ENCODE results near the gene FZD10. TPM values are rescaled to one million over a fixed set of nuclear protein-coding genes. Genes with fewer than 3 reads are reported as not detected.

The FZD10 gene
- total RNA-seq, 1 experiment from 2014 or later = not detected

- CTCF ChIA-PET = interaction anchor here (0.6 kb wide), 1 partner anchor 243 kb away, joined by 3 read pairs; no protein-coding TSS in a partner anchor
- no peak overlapping the region for H3K27ac Mint-ChIP-seq (ENCODE audit: low read depth, unreplicated experiment)
- H3K4me3 Mint-ChIP-seq (ENCODE audit: unreplicated experiment) = peak overlapping the region; percentile 65
Observed at GRCh38 chr12:130161261-130162243, 712 bp upstream of the FZD10 start.

GRCh38 chr12:130162745-130163460, 639 bp downstream of the FZD10 start:
- POLR2A ChIA-PET = no interaction called here
- H3K4me1 Mint-ChIP-seq (ENCODE audit: insufficient read depth, unreplicated experiment) = no peaks in the 10 kb centered on the region
- no peak for TF ChIP-seq CTCF (IDR thresholded peaks at IDR 0.05; ENCODE audit: unreplicated experiment)
- H3K4me3 Mint-ChIP-seq (ENCODE audit: unreplicated experiment) = no peak overlapping the region
- no peaks in the 10 kb centered on the region for H3K9me3 Mint-ChIP-seq (ENCODE audit: unreplicated experiment)
- no peak for DNase-seq (ENCODE audit: unreplicated experiment)
- intact Hi-C loops (cut with micrococcal nuclease) = loop anchor here (10.0 kb wide), 1 partner anchor 172 kb away; the partner anchor contains the start of gene PIWIL1
- no peaks in the 10 kb centered on the region for H3K36me3 Mint-ChIP-seq (ENCODE audit: insufficient read depth, unreplicated experiment)
- BruUV-seq (replicated peaks) = no TSS peak
- peaks cover 10% of the 10 kb centered on the region for H3K27me3 Mint-ChIP-seq (ENCODE audit: insufficient read depth, unreplicated experiment)
- CTCF ChIA-PET = interaction anchor here (0.7 kb wide), 1 partner anchor 17 kb away, joined by 4 read pairs; no protein-coding TSS in a partner anchor
- H3K27ac Mint-ChIP-seq (ENCODE audit: low read depth, unreplicated experiment) = no peak overlapping the region

More at GRCh38 chr12:130161261-130162243, 712 bp upstream of the FZD10 start:
- POLR2A ChIA-PET = interaction anchor here (0.6 to 0.7 kb wide), 2 partner anchors 14 to 75 kb away, joined by 4 read pairs; no protein-coding TSS in a partner anchor
- TF ChIP-seq CTCF (IDR thresholded peaks at IDR 0.05; ENCODE audit: unreplicated experiment) = no peak
- no peaks in the 10 kb centered on the region for H3K4me1 Mint-ChIP-seq (ENCODE audit: insufficient read depth, unreplicated experiment)
- intact Hi-C loops (cut with micrococcal nuclease) = loop anchor here (10.0 kb wide), 1 partner anchor 173 kb away; the partner anchor contains the start of gene PIWIL1
- no peak for DNase-seq (ENCODE audit: unreplicated experiment)
- H3K27me3 Mint-ChIP-seq (ENCODE audit: insufficient read depth, unreplicated experiment) = no peaks in the 10 kb centered on the region
- BruUV-seq (replicated peaks) = no TSS peak
- H3K9me3 Mint-ChIP-seq (ENCODE audit: unreplicated experiment) = no peaks in the 10 kb centered on the region
- no peaks in the 10 kb centered on the region for H3K36me3 Mint-ChIP-seq (ENCODE audit: insufficient read depth, unreplicated experiment)

- Mint-ChIP-seq H3K27ac (ENCODE audit: low read depth, unreplicated experiment) (no peak overlapping the region), H3K4me1 (ENCODE audit: insufficient read depth, unreplicated experiment) (no peaks in the 10 kb centered on the region), H3K9me3 (ENCODE audit: unreplicated experiment) (no peaks in the 10 kb centered on the region), H3K4me3 (ENCODE audit: unreplicated experiment) (peak overlapping the region; percentile 24), H3K36me3 (ENCODE audit: insufficient read depth, unreplicated experiment) (no peaks in the 10 kb centered on the region), H3K27me3 (ENCODE audit: insufficient read depth, unreplicated experiment) (peaks cover 16% of the 10 kb centered on the region)
- no peak for DNase-seq (ENCODE audit: unreplicated experiment)
- no peak for TF ChIP-seq CTCF (IDR thresholded peaks at IDR 0.05; ENCODE audit: unreplicated experiment)
- CTCF ChIA-PET = no interaction called here
- POLR2A ChIA-PET = no interaction called here
- BruUV-seq (replicated peaks) = no TSS peak
- intact Hi-C loops (cut with micrococcal nuclease) = loop anchor here (10.0 kb wide), 1 partner anchor 171 kb away; the partner anchor contains the start of gene PIWIL1
Observed at GRCh38 chr12:130163461-130164215, 1.4 kb downstream of the FZD10 start.
